Adipose tissue (tissue), 3 donors: ENCODE measurements around the gene EPYC. TPM values are rescaled to one million over a fixed set of nuclear protein-coding genes. Genes with fewer than 3 reads are reported as not detected.

Source experiments
- H3K27ac ChIP-seq: one replicate; pipeline ENCODE4 v1.5.1; 2013; ENCODE audit warnings: low read depth, low read length
- WGBS, 3 donors: extraction: QIAGEN DNeasy Blood & Tissue Kit; methylation state at CpG; one replicate each; pipeline ENCODE4 v1.1.7; 2013; 5-methylcytosine and 5-hydroxymethylcytosine counted together
- polyA plus RNA-seq, 3 donors: library from polyadenylated mRNA; stranded (reverse); fragments of 200-250 nt; gene quantifications; one replicate each; pipeline ENCODE4 v1.2.3, GENCODE V29; 2013
- donor health status: healthy with polysubstance abuse.
- donor health status: Bipolar disorder and iron deficiency.
- donor health status: healthy.

EPYC gene, protein sequence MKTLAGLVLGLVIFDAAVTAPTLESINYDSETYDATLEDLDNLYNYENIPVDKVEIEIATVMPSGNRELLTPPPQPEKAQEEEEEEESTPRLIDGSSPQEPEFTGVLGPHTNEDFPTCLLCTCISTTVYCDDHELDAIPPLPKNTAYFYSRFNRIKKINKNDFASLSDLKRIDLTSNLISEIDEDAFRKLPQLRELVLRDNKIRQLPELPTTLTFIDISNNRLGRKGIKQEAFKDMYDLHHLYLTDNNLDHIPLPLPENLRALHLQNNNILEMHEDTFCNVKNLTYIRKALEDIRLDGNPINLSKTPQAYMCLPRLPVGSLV
- polyA plus RNA-seq = 1 to 10 TPM in 1 of 3 donors, under 1 TPM in 1, not detected in 1; 0.04 to 3.8 TPM

DNA sequence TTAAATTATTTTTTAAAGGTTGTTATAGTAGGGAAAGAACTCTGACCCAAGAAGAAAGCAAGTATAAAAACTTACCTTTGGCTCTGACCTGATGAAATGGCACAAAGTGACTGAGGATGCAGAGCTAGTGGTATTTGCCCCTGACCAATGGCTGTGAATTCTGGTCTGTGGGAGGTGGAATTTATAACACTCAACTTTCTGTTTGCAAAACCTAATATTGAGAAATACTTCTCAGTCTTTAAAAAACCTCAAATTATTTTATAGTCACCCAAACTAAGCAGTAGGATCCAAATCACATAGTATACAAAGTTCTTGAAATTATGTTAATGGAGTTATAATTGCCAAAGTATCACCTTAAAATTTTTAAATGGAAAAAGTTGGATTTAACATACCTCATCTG lies at the start of gene EPYC:
EPYC (minus strand) TSS at position 101 of the 400 bp plus-strand sequence. CDS start 2,407 bp downstream, outside the sequence.
- H3K27ac ChIP-seq = no peak within 1 kb of the TSS

DNA sequence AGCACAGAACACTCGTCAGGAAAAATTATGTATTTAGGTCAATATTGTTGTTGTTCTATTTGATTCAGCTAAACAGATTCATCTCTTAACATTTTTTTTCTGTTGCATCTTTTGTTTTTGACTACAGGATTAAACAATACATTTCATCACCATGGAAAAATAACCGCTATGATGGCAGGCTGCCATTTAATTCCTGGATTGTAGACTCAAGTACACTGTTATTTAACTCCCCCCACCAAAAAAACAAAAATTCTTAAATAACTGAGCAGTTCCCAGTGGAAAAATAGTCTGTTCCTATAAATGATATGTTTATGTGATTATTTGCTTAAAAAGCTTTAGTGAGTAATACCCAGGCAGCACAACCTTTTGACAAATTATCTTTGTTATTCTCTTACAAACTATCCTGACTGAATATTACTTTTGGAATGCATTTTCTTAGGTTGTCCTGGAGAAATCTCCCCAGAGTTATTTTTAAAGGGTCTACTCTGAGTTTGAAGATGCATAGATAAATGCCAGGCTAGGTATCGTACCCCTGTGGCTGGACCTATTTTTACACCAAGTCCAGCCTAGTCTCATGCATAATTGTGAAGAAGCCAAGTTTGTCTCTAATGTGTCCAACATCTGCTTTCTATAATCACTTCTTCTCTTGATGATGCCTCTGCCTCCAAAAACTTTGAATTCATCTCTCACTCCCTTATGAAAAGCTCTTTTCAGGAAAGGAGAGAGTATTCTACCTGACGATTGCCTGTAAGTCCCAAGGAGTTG lies 49.4 kb upstream of the EPYC start:
- WGBS, 3 donors = 42 to 72% (median 47%) methylated on average over 4 of the region's 4 CpGs
- H3K27ac ChIP-seq = no peak overlapping the region

DNA sequence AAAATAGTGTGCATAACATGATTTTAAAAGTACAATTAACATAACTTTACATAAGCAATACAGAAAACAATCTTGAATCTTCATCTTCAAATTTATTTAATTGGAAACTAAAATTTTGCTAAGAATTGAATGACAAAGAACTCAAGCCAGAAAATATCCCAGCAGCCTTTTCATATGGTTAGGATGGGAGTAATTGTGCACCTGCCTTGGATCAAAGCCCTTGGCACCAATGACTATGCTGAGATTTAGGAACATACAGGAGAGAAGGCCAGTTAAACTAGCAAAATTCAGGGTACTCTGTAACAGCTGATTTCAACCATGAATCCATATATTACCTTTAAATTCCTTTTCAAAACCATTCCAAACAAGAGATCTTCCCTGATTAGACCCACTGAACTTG lies 47.3 kb upstream of the EPYC start:
- no peak overlapping the region for H3K27ac ChIP-seq

DNA sequence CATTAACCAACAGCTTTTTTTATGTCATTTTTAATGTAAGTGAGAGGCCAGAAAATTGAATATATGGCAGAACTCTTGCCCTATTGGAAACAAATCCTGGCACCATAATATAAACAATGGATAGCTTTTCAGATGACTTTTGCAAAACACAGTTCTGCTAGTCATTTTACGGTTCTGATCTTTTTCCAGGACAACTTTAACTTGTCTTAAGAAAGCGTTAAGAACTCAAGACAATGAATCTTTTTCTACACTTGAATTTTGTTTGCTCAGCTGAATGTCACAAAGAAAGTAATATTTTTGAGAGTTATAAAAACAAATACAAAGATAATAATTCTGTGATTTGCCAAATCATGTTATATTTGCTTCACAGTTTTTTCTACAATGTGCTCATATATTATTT lies 39.8 kb upstream of the EPYC start:
- WGBS, 3 donors = 74 to 81% (median 75%) methylated on average over 2 of the region's 2 CpGs
- H3K27ac ChIP-seq = no peak overlapping the region

DNA sequence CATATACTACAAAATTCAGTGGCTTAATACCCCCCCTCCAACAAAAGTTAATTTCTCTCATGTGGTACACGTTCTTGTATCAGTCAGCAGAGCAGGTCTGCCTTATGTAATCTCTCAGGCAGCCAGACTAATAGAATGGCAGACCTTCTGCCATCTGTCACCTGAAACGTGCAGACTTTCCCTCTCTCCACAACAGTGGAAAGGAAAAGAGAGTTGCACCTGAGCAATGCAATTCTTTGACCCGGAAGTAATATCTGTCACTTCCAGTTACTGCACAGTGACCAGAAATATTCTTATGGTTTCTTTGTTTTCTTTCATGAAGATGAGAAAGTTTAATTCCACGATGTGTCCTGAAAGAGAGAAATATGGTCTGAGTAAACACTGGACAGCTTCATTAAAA lies 38.6 kb upstream of the EPYC start:
- no peak overlapping the region for H3K27ac ChIP-seq
- 58 to 75% (median 72%) methylated on average over 4 of the region's 4 CpGs for WGBS, 3 donors

DNA sequence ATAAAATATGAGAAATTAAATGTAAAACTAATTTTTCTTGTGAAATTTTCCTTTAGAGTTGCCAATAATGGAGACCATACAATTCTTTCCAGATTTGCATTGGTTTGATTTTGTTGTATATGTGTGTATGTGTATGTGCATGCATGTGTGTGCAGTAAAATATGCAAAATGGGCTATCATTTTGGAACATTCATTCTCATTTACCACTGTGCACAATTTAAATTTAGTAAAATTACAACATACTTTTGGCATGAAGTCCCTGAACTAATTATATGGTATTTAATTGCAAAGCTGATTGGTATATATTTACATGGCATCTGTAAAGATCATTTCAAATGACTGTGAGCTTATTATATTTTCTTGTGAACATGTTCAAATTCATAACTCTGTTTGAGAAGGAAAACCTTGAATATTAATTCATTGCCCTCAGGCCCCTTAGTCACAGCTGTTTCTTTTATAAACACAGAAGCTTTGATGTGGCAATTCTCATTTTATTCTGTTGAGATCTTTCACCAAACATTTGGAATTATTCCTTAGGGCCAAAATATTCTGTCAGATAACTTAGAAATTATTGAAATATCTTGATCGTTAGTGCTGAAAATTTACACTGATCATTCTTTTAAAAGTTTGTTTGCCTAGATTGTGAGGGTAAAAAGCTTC lies 35.5 kb upstream of the EPYC start:
- 46 to 82% (median 68%) methylated on average over 1 of the region's 1 CpG for WGBS, 3 donors
- no peak overlapping the region for H3K27ac ChIP-seq

DNA sequence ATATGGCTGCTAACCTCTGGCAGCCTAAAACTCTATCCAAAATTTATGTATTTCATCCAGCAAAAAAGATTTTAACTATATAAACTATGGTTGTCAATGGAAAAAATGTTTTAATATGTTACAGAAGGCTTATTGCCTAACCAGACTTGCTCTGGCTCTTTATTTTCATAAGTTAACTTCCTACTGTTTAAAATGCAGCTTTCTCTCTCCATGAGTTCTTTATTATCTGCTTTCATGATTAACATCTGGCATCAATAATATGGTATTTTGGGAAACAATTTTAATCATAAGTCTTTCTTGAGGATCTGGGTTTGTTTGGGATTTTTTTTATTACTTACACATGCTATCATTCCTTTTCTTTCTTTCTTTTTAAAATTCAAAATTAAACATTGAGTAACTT lies 32.5 kb upstream of the EPYC start:
- no peak overlapping the region for H3K27ac ChIP-seq

DNA sequence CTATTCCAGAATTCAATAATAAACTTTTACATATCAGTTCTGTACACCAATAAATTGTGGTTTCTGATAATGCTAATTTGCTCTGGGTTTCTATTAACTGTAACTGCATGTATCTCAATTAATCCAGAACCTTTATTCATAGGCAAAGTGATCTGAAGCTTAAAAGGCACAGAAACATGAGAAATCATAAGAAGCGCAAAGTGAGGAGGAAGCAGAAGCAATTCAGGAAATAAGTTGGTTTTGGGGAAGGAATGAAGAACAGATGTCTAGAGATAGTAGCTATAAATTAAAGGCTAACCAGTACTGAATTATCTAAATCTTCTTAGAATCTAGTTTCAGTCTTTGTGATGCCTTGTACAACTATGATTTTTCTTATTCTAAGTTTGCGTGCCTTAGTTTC lies 28.5 kb upstream of the EPYC start:
- 58 to 89% (median 58%) methylated on average over 2 of the region's 2 CpGs for WGBS, 3 donors
- no peak overlapping the region for H3K27ac ChIP-seq

DNA sequence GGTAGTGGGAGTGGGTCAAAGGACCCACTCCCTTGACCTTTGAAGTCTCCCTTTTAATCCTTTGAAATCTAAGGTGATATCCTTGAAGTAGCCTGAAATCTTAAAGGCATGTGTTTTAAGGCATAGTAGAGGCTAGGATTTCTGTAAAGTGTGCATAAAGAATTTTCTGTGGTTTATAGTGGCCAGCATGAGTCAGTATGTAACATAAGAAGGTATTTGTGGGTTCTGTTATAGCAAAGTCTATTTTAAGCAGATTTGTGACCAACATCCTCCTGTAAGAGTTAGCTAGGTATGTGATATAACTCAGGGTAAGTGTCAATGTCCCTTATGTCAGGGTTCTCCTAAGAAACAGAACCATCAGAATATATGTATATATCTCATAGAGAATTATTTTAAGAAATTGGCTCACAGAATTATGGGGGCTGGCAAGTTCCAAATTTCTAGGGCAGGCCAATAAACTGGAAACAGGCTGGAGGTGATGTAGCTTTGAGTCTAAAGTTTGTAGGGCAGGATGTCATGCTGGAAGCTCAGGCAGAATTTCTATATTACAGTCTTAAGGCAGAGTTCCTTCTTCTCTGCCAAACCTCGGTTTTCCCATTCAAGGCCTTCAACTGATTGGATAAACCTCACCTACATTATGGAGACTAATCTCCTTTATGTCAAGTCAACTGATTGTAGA lies 18.7 kb upstream of the EPYC start:
- no peak overlapping the region for H3K27ac ChIP-seq
- 59 to 78% (median 71%) methylated on average over 1 of the region's 1 CpG for WGBS, 3 donors

DNA sequence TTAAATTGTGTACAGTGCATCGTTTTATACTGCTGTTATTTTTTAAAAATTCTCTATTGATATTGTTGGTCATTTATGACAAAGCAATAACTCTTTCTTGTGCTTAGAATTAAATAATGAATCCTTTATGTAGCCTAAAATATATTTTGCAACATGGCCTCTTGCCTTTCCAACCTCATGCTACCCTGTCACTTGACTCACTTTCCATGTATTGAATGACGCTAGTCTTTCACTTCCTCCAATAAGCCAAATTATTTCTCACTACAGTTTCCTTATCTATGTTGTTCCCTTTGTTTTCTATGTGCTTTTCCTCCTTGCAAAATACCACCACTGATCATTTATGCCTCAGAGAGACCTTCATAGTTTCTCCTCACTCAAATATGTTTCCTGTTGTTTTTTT lies 16.3 kb upstream of the EPYC start:
- no peak overlapping the region for H3K27ac ChIP-seq
- 84 to 86% (median 85%) methylated on average over 2 of the region's 2 CpGs for WGBS, 3 donors

DNA sequence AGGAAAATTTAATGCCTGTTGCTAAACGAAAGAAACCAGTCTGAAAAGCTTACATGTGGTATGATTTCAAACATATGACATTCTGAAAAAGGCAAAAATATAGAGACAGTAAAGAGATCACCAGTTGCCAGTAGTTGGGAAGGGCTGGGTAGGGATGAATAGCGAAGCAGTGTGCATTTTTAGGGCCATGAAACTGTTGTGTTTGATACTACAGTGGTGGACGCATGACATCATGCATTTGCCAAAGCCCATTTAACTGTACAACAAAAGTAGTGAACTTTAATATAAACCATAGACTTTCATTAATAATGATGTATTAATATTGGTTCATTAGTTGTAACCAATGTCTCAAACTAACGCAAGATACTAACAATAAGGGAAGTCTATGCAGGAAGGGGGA lies 14.7 kb upstream of the EPYC start:
- 93 to 94% (median 94%) methylated on average over 4 of the region's 4 CpGs for WGBS, 3 donors

DNA sequence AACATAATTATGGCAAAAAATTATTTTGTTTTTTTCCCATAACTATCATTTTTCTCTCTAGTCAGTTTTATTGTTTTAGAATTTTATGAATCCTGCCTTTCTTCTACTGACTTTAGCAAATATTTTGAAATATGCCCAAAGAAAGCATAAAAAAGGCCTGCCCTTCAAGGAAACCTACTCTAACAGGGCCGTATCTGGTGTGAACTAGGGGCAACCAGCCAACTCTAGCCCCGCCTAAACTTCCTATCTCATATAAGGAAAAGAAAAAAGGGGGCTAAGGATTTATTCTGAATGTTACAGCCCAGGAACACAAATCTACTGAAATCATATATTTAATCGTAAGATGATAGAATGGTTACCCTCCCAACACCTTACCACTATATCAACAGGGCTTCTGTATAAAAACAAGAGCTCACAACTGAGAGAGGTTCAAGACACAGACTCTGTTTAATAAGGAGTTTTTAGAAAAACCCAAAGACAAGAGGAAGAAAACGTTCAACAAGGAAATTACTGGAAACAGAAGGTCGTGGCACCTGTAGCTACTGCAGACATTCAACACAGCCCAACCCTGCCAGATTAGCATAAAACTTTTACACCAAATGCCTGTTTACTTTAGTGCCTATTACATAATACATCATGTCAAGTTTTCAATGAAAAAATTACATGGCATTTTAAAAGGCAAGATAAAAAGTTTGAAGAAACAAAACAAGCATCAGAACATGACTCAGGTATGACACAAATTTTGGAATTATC lies 12.9 kb upstream of the EPYC start:
- no peak overlapping the region for H3K27ac ChIP-seq
- WGBS, 3 donors = 56 to 62% (median 61%) methylated on average over 5 of the region's 5 CpGs

More for the DNA sequence above, 14.7 kb upstream of the EPYC start:
- no peak overlapping the region for H3K27ac ChIP-seq

DNA sequence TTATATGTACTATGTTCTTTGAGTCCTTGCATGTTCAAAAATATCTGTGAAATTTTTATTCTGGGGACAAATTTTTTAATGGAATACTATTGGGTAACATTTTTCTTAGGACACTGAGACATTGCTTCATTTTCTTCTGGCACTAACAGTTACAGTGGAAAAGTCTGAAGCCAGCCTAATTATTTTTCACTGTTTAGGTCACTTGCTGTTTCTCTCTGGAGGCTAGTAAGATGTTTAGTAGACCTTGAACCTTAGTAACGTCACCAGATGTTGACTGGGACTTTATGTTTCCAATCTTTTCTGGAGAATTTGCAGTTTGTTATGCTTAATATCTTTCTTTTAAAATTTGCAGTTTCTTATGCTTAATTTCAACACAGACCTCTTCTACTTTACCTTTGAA lies 12.3 kb upstream of the EPYC start:
- 57 to 68% (median 63%) methylated on average over 1 of the region's 1 CpG for WGBS, 3 donors
- H3K27ac ChIP-seq = no peak overlapping the region

DNA sequence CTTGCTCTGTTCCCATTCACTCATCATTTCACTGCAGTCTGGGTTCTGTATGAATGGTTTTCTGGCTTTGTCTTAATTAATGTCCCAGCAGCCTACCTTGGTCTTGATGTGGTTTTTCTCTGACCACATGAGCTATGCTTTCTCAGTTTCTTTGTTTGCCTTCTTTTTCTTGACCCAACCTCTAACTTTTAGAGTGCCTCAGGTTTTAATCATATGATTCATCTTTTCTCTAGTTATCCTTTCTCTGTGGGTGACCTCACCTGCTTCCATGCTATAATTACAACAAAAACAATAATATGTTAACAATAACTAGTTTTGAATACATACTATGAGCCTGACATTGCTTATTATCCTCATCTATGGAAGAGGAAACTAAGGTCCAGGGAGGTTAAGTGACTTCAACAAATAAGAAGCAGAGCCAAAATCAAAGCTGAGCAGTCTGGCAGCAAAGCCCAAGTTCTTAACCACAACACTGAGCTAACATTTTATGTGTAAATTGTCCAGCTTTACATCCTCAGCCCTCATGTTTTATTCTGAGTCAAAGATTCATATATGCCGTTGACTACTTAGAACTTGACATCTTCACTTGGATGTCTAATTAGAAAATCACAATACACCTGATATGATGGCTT lies 4.7 kb upstream of the EPYC start:
- 62 to 73% (median 65%) methylated on average over 1 of the region's 1 CpG for WGBS, 3 donors
- H3K27ac ChIP-seq = no peak overlapping the region

DNA sequence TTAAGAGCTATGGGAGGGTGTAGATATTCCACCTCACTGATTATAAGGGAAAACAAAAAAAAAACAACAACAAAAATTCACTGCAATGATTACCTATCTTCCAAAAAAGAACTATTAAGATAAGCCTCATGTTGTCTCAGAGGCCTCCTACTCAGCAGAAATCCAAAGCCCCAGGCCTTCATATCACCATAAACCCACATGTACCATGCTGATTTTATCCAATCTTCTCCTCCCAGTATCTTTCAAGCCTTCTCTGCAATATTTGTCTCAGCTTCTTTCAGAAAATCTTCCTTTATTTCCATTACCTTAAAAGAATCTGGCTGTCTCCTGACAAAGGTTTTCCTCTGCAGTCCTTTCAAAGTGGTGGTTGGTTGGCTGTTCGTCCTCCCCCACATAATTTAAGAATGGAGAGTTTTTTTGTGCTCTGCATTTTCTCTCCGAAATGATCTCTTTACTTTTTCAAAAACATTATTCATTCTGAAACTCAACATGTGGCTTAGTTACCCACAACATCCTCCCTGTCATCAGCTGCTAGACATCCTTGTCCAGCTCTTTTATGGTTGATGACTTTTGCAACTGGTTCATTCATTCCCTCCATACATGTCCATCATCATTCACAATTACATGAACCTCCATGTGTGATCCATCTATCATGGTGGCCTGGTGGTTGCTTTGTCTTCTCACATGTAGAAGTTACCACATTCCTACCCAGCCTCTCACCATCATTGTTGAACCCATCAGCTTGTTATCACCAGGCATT lies 2.9 kb upstream of the EPYC start:
- no peak overlapping the region for H3K27ac ChIP-seq
- WGBS, 3 donors = 68 to 88% (median 79%) methylated on average over 2 of the region's 2 CpGs

DNA sequence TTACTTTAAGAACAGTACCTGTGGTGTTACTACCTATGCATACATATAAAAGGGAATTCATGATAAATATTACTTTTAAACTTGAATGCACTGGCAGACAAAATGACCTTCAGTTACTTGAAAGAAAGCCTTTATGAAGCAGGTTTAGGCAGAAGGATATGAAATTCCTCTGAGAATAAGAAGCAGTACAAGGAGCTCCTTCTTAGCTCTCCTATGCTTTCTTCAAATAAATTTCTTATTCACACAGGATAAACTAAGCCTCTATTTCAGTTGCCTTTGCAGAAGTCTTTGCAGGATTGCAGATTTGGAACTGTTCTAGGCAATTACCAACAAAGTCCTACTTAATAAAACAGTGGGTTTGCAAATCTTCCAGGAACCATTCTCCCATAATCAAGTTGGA lies 1.0 kb downstream of the EPYC start:
- no peak overlapping the region for H3K27ac ChIP-seq

DNA sequence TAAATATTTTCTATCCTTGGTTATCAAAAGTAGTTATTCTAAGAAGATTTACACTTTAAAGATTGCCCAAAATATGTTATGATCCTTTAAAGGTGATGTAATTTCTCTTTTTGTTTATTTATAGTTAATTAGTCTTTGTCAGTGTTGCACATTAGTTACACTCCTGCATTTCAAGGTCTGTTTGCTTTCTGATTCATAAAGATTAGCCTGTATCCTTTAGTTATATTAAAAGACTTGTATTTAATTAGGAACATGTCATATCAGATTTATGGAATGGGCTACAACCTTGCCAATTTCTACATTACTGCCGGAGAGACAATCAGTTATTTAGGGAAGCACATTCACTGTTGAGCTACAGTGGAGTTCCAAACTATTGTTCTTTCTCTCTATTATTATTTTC lies 3.5 kb downstream of the EPYC start:
- H3K27ac ChIP-seq = no peak overlapping the region
- 31 to 66% (median 65%) methylated on average over 1 of the region's 1 CpG for WGBS, 3 donors
